Measurements from ENCODE around the gene ASPN. TPM values are rescaled to one million over a fixed set of nuclear protein-coding genes. Genes with fewer than 3 reads are reported as not detected.

The ASPN gene
- total RNA-seq, 4 donors from 2014 or later: 29.5 to 160 (median 73.0) TPM

DNA sequence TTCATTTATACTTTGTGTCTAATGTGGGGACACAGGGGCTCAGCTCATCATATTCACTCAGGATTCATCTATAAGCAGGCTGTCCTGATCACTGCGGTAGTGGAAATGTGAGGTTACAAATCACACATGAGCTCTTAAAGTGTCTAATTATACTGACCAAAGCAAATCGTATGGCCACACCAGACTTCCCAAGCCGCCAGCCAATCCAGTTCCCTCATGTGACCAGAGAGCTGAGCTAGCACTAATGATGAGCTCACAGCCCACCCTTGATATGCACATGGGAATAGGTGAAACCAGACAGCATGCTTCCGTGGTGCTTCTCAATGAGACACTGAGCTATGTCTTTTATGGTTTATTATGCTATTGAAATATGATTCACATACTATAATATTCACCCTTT lies 35.9 kb upstream of the ASPN start:
- Histone ChIP-seq H3K9me3 (no peaks in the 10 kb centered on the region), H3K4me1 (no peaks in the 10 kb centered on the region), H3K27ac (no peak overlapping the region), H3K4me3 (no peak overlapping the region), H3K27me3 (no peaks in the 10 kb centered on the region), H3K36me3 (no peaks in the 10 kb centered on the region)
- DNase-seq: no peak
- TF ChIP-seq, protein P1, sequence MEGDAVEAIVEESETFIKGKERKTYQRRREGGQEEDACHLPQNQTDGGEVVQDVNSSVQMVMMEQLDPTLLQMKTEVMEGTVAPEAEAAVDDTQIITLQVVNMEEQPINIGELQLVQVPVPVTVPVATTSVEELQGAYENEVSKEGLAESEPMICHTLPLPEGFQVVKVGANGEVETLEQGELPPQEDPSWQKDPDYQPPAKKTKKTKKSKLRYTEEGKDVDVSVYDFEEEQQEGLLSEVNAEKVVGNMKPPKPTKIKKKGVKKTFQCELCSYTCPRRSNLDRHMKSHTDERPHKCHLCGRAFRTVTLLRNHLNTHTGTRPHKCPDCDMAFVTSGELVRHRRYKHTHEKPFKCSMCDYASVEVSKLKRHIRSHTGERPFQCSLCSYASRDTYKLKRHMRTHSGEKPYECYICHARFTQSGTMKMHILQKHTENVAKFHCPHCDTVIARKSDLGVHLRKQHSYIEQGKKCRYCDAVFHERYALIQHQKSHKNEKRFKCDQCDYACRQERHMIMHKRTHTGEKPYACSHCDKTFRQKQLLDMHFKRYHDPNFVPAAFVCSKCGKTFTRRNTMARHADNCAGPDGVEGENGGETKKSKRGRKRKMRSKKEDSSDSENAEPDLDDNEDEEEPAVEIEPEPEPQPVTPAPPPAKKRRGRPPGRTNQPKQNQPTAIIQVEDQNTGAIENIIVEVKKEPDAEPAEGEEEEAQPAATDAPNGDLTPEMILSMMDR (IDR thresholded peaks at IDR 0.05): no peak
- no peak for TF ChIP-seq POLR2A (IDR thresholded peaks at IDR 0.05)
- intact Hi-C loops (cut with DNase I; ENCODE audit: low total_unique reads): loop anchor here (2.0 kb wide), 1 partner anchor 35 kb away; the partner anchor contains the start of gene ASPN

DNA sequence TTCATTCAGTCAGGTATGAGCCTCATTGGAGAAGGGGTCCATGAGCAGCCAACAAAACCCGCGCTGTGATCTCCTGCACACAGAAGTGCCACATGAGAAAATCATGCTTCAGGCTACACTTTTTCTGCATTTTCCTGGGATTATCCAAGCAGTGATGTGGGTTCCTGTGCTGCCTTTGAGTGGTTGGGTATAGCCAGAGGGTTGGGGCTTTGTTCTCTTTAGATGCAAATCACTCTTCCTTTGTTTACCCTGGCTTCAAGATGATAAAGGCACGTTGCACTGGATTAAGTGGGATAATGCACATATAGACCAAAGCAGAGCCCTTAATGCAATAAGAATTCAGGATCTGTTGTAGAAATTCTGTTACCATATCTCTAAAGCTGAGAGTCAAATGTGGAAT lies 34.7 kb upstream of the ASPN start:
- Histone ChIP-seq H3K27ac (no peak overlapping the region), H3K27me3 (no peaks in the 10 kb centered on the region), H3K4me1 (no peaks in the 10 kb centered on the region), H3K9me3 (no peaks in the 10 kb centered on the region), H3K36me3 (no peaks in the 10 kb centered on the region), H3K4me3 (no peak overlapping the region)
- intact Hi-C loops (cut with DNase I; ENCODE audit: low total_unique reads): no loop called here
- DNase-seq: no peak
- TF ChIP-seq POLR2A (IDR thresholded peaks at IDR 0.05): no peak
- TF ChIP-seq, protein P1 (IDR thresholded peaks at IDR 0.05): no peak

DNA sequence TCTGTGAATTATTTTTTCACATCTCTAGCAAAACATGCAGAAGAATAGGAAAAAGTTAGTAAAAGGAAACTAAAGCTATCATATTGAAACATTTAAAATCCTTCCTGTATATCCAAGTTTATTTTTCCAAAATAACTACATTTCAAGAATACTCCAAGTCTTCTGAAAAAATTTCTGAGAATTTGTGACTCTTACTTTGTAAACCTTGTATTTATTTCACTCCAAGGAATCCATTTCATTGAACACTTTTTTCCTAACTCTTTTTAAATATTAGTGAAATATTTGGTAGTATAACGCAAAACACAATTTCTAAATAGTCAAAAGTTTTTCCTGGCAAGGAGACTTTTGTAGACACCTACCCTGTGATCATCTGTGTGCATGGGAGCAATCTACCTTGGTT lies 34.2 kb upstream of the ASPN start:
- intact Hi-C loops (cut with DNase I; ENCODE audit: low total_unique reads): no loop called here
- Histone ChIP-seq H3K4me1 (no peaks in the 10 kb centered on the region), H3K27ac (no peak overlapping the region), H3K27me3 (no peaks in the 10 kb centered on the region), H3K36me3 (no peaks in the 10 kb centered on the region), H3K9me3 (no peaks in the 10 kb centered on the region), H3K4me3 (no peak overlapping the region)
- no peak for DNase-seq
- TF ChIP-seq, protein P1 (IDR thresholded peaks at IDR 0.05): no peak
- no peak for TF ChIP-seq POLR2A (IDR thresholded peaks at IDR 0.05)

GRCh38 chr9:92514635-92515034 lies 32.3 kb upstream of the ASPN start:
- no peaks in the 10 kb centered on the region for H3K36me3 ChIP-seq
- no peak overlapping the region for H3K4me3 ChIP-seq
- TF ChIP-seq POLR2A (IDR thresholded peaks at IDR 0.05): no peak
- TF ChIP-seq, protein P1 (IDR thresholded peaks at IDR 0.05): no peak
- intact Hi-C loops (cut with DNase I; ENCODE audit: low total_unique reads): no loop called here
- peak overlapping the region in 1 of 2 donors; percentile 30 for H3K27ac ChIP-seq
- DNase-seq: no peak
- H3K4me1 ChIP-seq: no peaks in the 10 kb centered on the region
- no peaks in the 10 kb centered on the region for H3K27me3 ChIP-seq
- no peaks in the 10 kb centered on the region for H3K9me3 ChIP-seq

DNA sequence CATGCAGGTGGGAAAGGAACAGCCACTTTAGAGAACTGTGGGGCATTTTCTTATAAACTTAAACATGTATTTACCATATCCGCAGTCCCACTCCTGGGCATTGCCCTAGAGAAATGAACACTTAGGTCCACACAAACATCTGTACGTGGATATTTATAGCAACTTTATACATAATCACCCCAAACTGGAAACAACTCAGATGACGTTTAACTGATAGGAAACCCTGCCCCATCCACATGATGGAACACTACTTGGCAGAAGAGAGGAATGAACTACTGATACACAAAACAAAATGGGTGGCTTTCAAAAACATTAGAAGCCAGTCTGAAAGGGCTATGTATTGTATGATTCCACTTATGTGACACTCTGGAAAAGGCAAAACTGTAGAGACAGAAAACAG lies 31.0 kb upstream of the ASPN start:
- Histone ChIP-seq H3K36me3 (no peaks in the 10 kb centered on the region), H3K4me1 (no peaks in the 10 kb centered on the region), H3K27ac (peak overlapping the region; percentile 21 to 60), H3K4me3 (no peak overlapping the region), H3K9me3 (no peaks in the 10 kb centered on the region), H3K27me3 (no peaks in the 10 kb centered on the region)
- TF ChIP-seq, protein P1 (IDR thresholded peaks at IDR 0.05): no peak
- no peak for TF ChIP-seq POLR2A (IDR thresholded peaks at IDR 0.05)
- intact Hi-C loops (cut with DNase I; ENCODE audit: low total_unique reads): no loop called here
- no peak for DNase-seq

Data from uterus (tissue), 4 donors.